HG03354 (cell line): Measurements from ENCODE around the gene SUMF2.
"Not testable (repeated sequence)": the region's sequence is repeated elsewhere in the genome, so short reads cannot be mapped to it uniquely, and the experiment has no call there.

ENCODE experiments used
- ATAC-seq: cut with Tn5 transposase; IDR thresholded peaks from one replicate; pipeline ENCODE4 v1.9.1; 2021; ENCODE audit warnings: mild to moderate bottlenecking; ENCODE audit not compliant: unreplicated experiment, poor library complexity, severe bottlenecking

Gene SUMF2

DNA sequence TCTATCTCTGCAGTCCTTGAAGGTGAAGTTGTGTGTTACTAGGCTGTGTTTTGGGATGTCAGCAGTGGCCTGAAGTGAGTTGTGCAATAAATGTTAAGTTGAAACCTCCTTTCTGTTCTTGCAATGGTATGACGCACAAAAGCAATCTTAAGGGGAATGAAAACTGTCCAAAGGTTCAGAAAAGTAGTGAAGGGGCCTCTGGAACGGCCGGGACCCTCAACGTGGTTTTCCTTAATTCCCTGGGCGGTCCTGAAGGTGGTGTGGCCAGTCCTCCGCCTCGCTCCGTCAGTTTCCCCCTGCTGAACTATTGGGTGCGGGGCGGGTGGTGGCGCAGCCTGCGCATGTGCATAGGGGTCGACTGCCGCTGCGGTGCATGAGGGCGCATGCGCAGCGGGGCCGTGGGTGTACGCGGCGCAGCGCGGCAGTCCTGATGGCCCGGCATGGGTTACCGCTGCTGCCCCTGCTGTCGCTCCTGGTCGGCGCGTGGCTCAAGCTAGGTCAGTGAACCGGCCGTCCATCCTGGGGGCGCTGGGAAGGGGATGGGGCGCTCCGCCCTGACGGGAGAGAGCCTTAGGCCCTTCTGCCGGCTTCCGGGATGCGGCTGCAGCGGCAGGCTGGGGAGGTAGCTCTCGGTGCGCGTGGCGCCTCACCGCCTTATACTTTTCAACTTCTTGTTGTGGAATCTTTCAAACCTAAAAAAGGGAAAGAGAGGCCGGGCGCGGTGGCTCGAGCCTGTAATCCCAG lies at the start of gene SUMF2:
SUMF2 (plus strand) TSS at position 405 of the 744 bp plus-strand sequence; CDS start at position 431, 26 bp downstream.
- ATAC-seq, result peak; percentile 84

GRCh38 chr7:56017015-56017414 lies 47.1 kb upstream of the SUMF2 start:
- not testable (repeated sequence) for ATAC-seq

- no peak for ATAC-seq
Observed at GRCh38 chr7:56019501-56019900, 44.6 kb upstream of the SUMF2 start.

DNA sequence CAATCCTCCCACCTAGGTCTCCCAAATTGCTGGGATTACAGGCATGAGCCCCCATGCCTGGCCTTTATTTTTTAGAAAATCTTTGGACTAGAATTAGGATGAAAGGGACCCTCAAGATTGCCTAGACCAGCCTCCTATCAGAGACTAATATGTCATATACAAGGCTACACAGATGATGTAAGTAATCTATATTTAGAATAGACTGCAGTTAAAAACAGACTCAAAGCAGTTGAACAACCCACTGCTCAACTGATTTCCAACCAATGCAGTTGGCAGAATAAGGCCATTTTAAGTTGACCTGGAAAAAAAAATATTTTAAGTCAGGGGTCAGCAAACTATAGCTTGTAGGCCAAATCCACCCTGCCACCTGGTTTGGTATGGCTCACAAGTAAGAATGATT lies 40.6 kb upstream of the SUMF2 start:
- no peak for ATAC-seq

- no peak for ATAC-seq
Observed at GRCh38 chr7:56026538-56026937, 37.5 kb upstream of the SUMF2 start.

- no peak for ATAC-seq
Observed at GRCh38 chr7:56028942-56029630, 35.0 kb upstream of the SUMF2 start.

GRCh38 chr7:56030340-56030739 lies 33.7 kb upstream of the SUMF2 start:
- no peak for ATAC-seq

DNA sequence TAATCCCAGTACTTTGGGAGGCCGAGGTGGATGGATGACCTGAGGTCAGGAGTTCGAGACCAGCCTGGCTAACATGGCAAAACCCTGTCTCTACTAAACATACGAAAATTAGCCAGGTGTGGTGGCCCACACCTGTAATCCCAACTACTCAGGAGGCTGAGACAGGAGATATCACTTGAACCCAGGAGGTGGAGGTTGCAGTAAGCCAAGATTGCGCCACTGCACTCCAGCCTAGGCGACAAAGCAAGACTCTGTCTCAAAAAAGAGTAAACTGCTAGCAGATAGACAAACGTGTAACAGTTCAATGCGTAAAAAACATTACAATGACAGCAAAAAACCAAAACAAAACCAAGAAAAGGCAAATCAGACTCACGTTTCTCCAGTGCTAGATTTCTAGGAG lies 32.5 kb upstream of the SUMF2 start:
- ATAC-seq, result not testable (repeated sequence)

DNA sequence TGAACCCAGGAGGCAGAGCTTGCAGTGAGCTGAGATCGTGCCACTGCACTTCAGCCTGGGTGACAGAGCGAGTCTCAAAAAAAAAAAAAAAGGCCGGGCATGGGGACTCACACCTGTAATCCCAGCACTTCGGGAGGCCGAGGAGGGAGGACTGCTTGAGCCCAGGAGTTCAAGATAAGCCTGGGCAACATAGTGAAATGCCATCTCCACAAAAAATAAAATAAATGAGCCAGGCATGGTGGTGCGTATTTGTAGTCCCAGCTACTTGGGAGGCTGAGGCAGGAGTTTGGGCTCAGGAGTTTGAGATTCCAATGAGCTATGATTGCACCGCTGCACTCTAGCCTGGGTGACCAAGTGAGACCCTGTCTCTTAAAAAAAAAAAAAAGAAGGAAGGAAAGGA lies 31.5 kb upstream of the SUMF2 start:
- ATAC-seq, result not testable (repeated sequence)

GRCh38 chr7:56033671-56034432 lies 30.2 kb upstream of the SUMF2 start:
- ATAC-seq, result peak; percentile 98

DNA sequence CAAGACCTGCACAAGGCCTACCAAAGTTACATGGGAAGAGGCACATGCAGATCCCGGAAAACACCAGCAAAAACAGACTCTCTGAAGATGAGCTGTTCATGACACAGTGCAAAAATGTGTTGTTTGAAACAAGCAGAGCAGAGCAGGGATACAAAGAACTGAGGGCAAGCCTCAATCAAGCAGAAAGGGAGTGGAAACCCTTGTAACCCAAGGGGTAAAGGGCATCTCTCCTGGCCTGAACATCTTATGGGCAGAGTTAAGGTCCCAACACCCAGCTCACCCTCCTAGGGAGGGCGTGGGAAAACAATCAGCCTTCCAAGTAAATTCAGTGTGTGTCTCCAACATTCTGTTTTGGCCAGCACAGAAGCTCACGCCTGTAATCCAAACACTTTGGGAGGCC lies 23.4 kb upstream of the SUMF2 start:
- no peak for ATAC-seq

- ATAC-seq, result not testable (repeated sequence)
Observed at GRCh38 chr7:56045758-56046157, 18.3 kb upstream of the SUMF2 start.

GRCh38 chr7:56046721-56047445 lies 17.2 kb upstream of the SUMF2 start:
- no peak for ATAC-seq

- not testable (repeated sequence) for ATAC-seq
Observed at GRCh38 chr7:56047446-56048116, 16.5 kb upstream of the SUMF2 start.

DNA sequence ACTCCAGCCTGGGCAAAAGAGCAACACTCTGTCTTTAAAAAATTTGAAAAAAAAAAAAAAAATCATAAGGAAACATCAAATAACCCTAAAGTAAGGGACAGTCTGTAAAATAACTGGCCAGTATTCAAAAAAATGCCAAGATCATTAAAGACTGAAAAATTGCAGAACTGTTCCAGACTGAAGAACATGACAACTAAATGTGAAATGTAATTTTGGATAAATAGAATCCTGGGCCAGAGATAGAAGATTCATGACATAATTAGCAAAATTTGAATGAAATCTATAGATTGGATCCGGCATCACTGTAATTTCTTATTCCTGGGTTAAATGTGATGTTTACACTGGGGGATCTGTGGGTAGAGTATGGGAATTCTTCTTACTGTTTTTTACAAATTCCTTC lies 15.8 kb upstream of the SUMF2 start:
- ATAC-seq, result no peak

GRCh38 chr7:56048763-56049162 lies 15.3 kb upstream of the SUMF2 start:
- ATAC-seq, result not testable (repeated sequence)

DNA sequence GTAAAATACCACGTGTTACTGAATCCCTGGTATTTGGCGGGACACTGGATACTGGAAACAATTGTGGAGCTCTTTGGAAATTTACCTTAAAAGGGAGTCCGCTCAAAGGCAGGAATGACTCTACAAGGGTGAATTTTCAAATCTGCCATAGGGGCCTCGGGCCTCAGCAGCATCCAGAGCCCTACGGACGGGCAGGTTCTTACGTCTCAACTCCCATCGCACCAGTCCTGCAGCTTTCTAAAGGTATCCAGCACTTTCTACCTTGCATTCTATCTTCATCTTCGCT lies 13.1 kb upstream of the SUMF2 start:
- no peak for ATAC-seq

DNA sequence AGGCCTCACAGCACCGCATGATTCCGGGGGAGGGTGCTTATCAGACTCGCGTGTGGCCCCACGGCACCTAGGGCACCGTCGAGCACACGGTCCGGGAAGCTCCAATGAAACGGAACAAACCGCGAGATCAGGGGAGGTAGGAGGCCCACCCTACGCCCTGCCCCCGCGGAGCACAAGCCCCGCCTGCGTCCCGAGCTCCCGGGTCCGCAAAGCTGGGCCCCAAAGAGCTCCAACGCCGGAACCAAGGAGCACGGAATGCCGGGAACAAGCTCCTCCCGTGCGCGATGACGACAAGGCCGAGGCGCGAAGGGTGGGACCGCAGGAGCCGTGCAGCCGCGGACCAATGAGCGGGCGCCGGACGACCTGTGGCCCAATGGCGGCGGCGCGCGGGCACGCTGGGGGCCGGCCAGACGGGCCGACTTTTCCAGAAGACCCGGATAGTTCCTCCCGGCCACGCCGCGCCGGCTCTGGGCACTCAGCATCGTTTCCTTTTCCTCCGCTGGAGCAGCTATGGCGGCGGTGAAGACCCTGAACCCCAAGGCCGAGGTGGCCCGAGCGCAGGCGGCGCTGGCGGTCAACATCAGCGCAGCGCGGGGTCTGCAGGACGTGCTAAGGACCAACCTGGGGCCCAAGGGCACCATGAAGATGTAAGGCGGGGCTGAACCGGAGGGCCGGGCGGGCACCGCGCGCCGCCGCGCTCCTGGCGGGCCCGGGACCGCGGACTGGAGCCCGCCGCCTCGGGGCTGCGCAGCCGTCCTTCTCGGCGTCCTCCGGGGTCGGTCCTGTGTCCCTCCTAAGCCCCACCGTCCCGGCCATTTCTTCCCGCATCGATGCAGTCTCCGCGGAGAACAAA lies 12.5 kb upstream of the SUMF2 start, which contains the start of the genes CCT6A and PSPH:
CCT6A (plus strand) TSS at position 427 of the 853 bp plus-strand sequence; CDS start at position 511, 84 bp downstream.
PSPH (minus strand) TSS at position 106 of the 853 bp plus-strand sequence. CDS start 30,232 bp downstream, outside the sequence.
- peak; percentile 96 for ATAC-seq
